GM21381 (cell line): Measurements from ENCODE around the gene HDGFL3.

Experiments
- ATAC-seq: cut with Tn5 transposase; IDR thresholded peaks from one replicate; pipeline ENCODE4 v1.9.1; 2021; ENCODE audit warnings: mild to moderate bottlenecking, moderate library complexity; ENCODE audit not compliant: unreplicated experiment

Gene HDGFL3

DNA sequence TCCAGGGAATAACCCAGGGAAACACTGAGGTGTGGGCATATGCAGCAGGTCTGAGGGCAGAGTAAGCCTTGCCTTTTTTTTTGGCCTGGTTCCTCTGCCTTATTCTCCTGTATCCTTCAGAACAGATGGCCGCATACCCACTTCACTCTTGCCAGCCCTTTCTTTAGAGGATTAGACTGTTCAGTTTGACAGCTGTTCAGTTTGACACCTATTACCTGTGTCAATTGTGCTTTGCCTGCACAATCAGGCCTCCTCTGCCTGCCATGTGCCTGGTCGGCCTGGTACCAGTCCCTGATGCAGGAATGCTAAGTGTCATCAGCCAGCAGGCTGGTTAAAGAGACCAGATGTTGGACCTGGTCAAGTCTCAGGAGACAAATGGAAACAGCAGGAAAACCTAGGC lies 77.8 kb downstream of the HDGFL3 start:
- ATAC-seq: no peak

- ATAC-seq: no peak
Observed at GRCh38 chr15:83127547-83128150, 80.0 kb downstream of the HDGFL3 start.

DNA sequence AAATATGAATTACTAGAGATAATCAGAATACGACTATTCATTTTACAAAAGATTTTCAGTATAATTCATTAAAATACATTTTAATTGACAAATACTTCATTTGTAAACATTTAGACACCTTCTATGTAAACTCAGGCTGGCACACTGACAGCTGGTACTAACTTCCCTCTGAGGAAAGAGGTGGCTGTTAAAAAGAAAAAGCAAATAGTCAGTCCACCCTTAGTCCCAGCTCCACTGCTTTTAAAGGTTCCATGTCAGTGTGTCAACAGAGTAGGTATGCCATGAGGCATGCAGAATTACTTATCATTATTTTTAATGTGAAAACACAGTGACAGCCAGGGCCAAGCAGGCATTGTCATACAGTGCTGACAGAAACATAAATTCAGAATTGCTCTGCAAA lies 84.1 kb downstream of the HDGFL3 start:
- no peak for ATAC-seq

GRCh38 chr15:83119968-83120581 lies 87.5 kb downstream of the HDGFL3 start:
- ATAC-seq: no peak

- no peak for ATAC-seq
Observed at GRCh38 chr15:83118968-83119367, 88.7 kb downstream of the HDGFL3 start.

DNA sequence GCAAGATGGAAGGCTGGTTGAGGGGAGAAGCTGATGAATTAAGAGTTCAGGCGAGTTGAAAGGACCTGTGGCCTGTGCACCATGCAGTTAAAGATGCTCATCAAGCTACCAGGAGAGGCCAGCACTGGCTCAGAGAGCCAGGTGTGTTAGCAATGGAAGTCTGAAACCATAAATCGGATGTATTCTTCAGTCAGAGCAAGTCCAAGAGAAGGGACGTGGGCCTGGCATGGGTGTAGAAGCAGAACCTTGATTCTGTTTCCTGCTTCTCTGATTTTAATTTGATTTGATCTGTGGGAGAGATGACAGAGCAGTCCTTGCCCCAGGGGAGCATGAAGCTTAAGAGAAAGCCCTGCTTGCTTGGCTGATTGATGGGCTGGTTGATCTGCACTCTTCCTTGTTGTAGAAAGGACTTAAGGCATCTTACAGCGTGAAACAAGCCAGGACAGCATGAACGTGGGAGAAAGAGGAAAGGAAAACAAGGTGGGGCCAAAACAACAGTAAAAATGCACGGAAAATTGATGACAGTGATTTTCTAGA lies 89.3 kb downstream of the HDGFL3 start:
- ATAC-seq: no peak

DNA sequence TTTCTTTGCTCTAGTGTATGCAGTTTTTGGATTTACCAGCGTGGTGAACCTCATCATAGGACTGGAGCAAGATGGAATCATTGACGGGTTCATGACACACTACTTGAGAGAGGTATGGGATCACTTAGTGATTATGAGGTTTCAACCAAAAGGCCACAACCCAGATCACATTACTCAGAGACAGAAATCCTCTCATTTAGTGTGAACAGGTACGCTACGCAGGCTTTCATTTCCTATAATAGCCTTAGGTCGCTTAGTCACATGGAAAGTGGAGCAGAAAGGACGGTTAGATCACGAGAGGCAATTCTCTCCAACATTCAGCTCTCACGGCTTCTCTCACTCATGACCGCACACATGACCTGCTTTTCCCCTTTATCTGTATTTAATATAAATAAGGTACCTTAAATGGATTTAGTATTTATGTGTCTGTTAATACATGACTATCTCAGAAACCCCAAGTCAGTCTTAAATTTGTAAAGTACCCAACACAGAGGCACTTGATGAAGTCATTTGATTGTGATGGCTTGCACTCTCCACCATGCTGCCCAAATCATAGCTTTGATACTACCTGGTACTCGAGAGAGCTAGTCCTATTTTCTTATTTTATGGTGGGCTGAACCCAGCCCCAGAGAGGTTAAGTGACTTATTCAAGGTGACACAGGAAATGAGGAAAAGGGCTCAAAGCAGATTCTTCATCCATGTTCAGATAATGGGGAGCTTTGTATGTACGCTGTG lies 91.6 kb downstream of the HDGFL3 start:
- peak; percentile 79 for ATAC-seq

GRCh38 chr15:83115410-83115809 lies 92.2 kb downstream of the HDGFL3 start:
- ATAC-seq: no peak

GRCh38 chr15:83114856-83115255 lies 92.8 kb downstream of the HDGFL3 start:
- no peak for ATAC-seq

DNA sequence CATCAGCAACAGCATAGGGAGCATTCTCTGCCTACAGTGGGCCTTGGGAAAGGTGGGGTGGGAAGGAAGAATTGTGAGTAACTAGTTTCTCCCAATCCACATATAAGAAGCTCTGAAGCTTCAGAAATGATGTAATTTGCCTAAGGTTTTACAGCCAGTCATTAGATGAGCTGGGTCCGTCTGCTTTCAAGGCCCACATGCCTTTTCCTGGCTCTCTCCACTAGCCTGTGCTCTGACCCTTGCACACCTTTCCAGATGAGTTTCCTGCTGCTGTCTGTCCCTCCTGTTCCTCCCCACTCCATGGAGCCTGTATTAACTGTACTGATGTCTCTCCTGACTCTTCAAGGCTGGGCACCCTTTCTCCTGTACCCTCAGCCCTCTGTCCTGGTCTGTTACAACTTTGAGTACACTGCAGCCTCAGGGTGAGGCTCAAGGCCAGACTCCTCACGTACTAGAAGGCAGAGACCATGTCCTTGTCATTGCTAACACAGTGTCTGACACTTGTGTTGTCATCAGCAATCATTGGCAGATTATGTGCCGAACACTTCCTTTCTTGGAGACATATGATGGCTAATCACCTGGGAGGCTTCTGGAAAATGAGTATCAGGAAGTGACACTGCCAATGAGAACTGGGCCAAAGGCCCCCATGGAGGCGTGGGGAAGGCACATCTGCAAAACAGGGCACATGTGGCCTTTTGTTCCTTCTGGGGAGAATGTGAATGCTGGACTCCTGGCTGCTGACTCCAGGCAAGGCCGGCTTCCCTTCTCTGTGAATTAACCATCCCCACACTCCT lies 93.5 kb downstream of the HDGFL3 start:
- ATAC-seq: no peak

DNA sequence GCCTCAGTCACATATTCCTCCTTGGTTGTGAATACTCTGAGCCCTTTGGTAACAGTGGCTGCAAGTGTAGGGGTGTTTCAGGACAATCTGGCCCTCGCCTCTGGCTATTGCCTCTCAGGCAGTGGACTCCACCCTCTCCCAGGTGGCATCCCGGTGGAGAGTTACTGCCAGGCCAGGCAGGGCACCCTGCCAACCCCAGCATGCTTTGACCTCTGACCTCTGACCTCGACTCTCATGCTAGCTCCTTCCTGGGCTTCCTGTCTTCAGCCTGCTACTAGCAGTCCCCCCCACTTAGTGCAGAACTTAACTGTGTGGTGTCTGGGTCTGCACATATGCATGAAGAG lies 94.7 kb downstream of the HDGFL3 start:
- ATAC-seq: no peak

DNA sequence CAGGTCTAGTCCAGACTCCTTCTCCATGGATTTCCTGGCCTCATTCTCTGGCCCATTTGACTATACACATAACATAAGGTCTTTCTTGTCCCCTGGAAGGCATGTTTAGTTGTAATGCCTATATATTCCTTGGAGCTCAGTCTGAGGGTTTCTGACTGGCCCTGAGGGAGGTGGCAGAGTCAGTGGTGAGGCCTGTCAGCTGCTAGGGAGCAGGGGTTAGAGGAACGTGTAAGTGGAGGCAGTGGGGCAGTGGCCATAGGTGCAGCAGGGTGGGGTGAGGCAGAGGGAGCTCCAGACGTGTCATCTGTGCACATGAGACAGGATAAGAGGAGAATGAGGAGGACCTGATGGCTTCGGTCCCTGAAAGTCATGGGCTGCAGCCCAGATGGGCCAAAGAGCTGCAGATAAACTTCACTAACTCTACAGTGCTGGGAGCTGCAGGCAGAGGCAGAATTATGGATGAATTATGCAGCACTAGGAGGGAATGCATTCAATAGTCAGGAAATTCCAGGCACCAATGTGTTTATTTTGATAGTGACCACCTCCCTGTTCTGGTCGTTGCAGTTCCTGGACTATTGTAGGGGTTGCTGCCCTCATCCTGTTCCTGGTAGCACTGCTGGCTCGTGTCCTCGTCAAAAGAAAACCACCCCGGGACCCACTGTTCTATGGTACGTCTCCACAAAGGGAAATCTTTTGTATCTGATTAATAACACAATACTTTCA lies 95.2 kb downstream of the HDGFL3 start:
- no peak for ATAC-seq

DNA sequence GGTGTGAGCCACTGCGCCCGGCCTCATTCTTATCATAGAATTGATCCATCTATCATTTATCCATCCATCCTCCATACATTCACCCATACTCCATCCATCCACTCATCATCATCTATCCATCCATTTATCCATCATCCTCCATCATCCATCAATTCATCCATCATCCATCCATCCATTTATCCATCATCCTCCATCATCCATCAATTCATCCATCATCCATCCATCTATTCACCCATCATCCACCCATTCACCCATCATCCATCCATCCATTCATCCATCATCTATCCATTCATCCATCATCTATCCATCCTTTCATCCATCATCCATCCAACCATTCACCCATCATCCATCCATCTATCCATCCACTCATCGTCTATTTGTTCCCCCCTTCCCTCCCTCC lies 96.5 kb downstream of the HDGFL3 start:
- no peak for ATAC-seq

DNA sequence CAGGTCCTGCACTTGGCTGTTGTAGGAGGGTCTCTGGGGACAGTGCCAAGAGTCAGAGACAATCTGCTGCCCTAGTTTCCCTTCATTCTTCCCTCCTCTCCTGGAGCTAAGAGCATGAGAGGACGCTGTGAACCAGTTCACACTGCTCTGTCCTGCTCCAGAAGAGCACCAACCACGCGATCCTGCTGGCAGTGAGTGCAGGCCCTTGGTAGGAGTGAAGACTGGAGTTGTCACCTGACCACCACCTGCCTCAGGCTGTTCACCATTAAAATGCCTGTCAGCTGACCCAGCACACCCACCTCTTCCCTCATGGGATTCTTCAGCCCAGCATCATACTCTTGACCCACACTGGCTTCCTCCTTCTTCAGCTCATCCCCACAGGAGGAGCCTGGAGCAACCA lies 97.2 kb downstream of the HDGFL3 start:
- no peak for ATAC-seq

DNA sequence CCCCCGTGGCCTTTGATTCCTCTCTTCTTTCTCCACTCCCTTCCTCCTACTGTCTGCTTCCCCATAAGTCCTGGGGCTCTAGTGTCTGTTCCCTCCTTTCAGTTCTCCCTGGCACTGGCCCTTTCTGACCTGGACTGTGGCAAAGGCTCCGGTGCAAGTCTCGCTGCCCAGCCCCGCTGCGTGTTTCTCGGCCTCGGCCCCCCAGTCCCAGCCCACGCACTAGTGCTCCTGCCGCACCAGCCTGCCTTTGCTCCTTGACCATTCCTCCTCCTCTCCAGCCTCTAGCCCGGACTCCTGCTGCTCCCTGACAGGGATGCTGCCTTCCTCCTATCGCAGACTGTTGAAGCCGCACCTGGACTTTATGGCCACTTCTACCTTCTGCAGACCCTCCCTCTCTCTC lies 98.1 kb downstream of the HDGFL3 start:
- no peak for ATAC-seq

- ATAC-seq: peak; percentile 71
Observed at GRCh38 chr15:83108266-83109219, 99.1 kb downstream of the HDGFL3 start.

- ATAC-seq: no peak
Observed at GRCh38 chr15:83107841-83108181, 99.8 kb downstream of the HDGFL3 start.

DNA sequence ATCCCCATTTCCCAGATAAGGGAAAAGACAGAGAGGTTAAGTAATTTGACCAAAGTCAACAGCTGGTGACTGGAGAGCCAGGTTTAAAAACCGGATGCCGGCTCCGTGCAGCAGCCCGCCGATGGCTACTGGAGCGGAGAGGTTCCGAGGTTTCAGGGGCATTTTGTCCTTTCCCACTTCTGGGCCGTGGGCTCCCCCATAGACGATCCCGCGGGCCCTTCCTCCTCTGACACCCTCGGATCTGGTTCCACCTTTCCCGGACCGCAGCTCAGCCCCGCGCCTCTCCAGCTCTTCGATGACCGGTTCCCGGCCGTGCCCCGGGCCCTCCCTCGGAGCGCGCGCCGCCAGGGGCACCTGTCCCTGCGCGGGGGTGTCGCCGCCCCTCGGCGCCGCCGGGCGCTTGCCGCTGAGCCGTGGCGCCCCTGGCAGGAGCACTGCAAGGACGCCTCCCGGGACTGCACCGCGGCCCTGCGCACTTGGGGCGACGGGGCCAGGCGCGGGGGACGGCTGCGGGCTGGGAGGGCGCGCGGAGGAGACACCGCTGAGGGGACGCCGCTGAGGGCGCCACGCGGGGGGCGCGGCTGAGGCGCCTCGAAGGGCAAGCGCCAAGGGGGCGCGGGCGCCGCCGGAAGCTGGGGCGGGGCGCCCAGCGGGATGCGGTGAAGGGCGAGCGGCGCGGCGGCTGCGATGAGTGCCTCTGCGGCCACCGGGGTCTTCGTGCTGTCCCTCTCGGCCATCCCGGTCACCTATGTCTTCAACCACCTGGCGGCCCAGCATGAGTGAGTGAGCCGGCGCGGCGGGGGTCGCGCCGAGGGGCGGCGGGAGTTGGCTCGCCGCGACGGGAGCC lies 100.4 kb downstream of the HDGFL3 start, which contains the start of gene TM6SF1:
Gene TM6SF1, plus strand, starts transcription at position 652 of the 847 bp plus-strand sequence. Its CDS starts 36 bp downstream, at position 688.
- no peak for ATAC-seq

DNA sequence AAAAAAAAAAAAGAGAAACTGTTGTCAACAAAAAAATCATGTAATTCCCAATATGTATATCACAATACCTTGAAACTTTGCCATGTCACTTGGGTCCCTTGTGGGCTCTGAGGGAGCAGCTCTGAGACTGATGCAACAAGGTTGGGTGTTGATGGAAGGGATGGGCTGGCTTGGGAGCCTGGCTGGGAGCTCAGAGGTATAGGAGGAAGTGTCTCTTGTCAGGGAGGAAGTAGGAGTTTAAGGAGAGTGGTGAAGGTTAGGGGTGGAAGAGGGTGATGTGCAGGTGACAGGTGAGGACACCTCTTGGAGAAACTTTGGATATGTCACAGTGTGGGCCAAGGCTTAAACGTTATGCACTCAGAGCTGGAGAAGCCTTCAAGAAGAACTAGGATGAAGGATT lies 102.2 kb downstream of the HDGFL3 start:
- ATAC-seq: no peak
